Peyer's patch (tissue), 4 donors: ENCODE results near the gene GJC1.

Source experiments
- POLR2A ChIP-seq, 2 donors: fragments of 450-650 bp; IDR thresholded peaks; one replicate each; pipeline ENCODE4 v1.5.1; 2017; ENCODE audit warnings: antibody characterized with exemption in 2 of 2, mild to moderate bottlenecking in 2 of 2, moderate library complexity in 2 of 2
- TF ChIP-seq, protein P1 (sequence below), 6 experiments: fragments of 450-650 bp in 4 of 6; fragments of 200-600 bp in 2 of 6; sonication (generic) in 1 of 6; IDR thresholded peaks; one replicate each; pipeline ENCODE4 v1.5.1; 2017 to 2019; ENCODE audit warnings: antibody characterized with exemption in 6 of 6, mild to moderate bottlenecking in 3 of 6, moderate library complexity in 1 of 6

DNA sequence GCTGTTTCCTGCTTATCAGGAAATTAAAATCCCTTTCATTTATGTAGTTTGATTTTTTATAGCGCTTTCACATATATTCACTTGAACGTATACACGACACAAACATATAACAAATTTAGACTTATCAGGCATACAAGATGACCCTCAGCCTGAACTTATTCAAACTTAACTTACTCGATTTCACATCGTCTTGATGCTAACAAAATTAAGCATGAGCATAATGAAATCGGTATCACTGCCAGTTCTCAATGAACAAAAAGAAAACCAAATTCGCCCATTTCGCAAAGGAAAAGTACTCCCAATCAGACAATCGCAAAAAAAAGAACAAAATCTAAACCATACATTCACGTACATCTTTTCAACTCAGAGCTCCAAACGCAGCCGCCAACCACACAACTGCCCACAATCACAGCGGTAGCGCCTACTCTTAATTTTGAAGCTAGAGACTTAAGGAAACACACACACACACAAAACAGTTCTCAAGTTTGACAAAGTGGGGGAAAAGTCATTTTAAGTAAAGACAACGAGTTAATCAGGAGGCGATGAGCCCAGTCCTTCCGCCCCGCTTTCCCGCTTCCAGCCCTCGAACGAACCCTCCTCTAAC is 1.1 kb downstream of the GJC1 start:
- TF ChIP-seq, protein P1, sequence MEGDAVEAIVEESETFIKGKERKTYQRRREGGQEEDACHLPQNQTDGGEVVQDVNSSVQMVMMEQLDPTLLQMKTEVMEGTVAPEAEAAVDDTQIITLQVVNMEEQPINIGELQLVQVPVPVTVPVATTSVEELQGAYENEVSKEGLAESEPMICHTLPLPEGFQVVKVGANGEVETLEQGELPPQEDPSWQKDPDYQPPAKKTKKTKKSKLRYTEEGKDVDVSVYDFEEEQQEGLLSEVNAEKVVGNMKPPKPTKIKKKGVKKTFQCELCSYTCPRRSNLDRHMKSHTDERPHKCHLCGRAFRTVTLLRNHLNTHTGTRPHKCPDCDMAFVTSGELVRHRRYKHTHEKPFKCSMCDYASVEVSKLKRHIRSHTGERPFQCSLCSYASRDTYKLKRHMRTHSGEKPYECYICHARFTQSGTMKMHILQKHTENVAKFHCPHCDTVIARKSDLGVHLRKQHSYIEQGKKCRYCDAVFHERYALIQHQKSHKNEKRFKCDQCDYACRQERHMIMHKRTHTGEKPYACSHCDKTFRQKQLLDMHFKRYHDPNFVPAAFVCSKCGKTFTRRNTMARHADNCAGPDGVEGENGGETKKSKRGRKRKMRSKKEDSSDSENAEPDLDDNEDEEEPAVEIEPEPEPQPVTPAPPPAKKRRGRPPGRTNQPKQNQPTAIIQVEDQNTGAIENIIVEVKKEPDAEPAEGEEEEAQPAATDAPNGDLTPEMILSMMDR (IDR thresholded peaks at IDR 0.05): no peak
- no peak for TF ChIP-seq POLR2A (IDR thresholded peaks at IDR 0.05)
